ENCODE results near the gene PTPRCAP.
A peak's percentile ranks its signal among the peaks of the same experiment; 100 is the strongest.

PTPRCAP gene

DNA sequence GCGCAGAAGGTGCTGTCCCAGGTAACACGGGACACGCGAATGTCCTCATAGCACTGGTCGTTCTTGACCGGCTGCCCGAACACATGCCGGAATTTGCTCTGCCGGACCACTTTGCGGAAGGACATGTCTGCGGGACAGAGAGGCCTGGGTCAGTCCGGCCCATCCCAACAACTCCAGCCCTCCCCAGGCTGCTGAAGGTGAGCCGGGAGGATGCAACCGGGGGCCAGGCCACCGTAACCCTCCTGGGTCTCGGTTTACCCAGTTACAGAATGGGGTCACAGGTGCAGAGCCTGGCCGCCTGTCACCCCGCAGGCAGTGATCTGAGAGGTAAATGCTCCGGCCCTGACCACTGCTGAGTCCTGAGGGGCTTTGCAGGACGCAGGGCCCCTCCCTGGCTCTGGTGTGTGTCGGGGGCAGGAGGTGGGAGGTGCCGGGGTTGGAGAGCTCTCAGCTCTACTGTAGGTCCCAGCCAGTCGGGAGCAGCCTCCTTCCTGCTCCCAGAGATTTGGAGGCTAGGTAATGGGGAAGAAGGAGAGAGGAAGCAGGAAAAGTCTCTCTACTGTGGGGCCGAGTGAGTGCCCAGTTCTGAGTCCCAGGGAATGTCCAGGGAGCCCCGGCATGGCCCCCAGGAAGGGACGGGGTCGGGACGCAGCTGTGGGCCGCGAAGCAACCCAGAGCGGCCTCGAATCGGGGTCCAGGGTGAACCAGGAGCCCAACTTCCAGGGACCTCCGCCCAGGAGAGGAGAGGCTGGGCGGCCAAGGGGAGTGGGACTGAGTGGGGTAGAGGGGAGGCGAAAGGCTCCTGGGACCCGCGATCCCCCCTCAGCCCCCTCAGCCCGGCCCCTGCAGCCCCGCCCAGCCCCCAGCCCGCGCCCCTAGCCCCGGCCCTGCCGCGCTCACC lies 5.3 kb upstream of the PTPRCAP start:
- TF ChIP-seq, protein P1, sequence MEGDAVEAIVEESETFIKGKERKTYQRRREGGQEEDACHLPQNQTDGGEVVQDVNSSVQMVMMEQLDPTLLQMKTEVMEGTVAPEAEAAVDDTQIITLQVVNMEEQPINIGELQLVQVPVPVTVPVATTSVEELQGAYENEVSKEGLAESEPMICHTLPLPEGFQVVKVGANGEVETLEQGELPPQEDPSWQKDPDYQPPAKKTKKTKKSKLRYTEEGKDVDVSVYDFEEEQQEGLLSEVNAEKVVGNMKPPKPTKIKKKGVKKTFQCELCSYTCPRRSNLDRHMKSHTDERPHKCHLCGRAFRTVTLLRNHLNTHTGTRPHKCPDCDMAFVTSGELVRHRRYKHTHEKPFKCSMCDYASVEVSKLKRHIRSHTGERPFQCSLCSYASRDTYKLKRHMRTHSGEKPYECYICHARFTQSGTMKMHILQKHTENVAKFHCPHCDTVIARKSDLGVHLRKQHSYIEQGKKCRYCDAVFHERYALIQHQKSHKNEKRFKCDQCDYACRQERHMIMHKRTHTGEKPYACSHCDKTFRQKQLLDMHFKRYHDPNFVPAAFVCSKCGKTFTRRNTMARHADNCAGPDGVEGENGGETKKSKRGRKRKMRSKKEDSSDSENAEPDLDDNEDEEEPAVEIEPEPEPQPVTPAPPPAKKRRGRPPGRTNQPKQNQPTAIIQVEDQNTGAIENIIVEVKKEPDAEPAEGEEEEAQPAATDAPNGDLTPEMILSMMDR (IDR thresholded peaks at IDR 0.05; ENCODE audit: low read depth, low read length): no peak
- no peak for DNase-seq (ENCODE audit: extremely low read depth, low read depth)

DNA sequence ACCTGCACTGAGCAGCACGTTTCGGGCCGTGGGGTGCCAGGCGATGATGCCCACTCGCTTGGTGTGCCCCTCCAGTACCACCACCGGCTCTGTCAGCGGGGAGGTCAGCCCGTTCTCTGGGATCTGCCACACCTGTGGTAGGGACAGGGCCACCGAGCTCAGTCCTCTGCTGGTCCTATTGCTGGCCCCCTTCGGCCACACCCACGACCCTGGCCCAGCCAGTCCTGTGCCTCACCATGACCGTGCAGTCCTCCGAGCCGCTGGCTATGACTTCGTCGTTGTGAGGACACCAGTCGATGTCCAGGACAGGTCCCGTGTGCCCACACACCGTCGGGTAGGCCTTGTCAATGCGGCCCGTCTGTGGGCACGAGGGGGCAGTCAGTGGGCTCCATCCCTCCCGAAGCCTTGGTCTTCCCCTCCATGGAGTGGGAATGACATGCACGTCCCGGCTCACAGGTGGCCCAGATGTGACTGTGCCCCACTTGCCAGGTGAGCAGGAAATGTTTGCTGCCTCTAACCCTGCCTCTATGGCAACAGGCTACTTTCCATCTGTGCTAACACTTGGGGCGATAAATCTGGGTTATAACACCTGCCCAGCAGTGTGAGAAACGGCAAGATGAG lies 4.4 kb upstream of the PTPRCAP start:
- DNase-seq (ENCODE audit: extremely low read depth, low read depth): no peak
- TF ChIP-seq, protein P1 (IDR thresholded peaks at IDR 0.05; ENCODE audit: low read depth, low read length): no peak

DNA sequence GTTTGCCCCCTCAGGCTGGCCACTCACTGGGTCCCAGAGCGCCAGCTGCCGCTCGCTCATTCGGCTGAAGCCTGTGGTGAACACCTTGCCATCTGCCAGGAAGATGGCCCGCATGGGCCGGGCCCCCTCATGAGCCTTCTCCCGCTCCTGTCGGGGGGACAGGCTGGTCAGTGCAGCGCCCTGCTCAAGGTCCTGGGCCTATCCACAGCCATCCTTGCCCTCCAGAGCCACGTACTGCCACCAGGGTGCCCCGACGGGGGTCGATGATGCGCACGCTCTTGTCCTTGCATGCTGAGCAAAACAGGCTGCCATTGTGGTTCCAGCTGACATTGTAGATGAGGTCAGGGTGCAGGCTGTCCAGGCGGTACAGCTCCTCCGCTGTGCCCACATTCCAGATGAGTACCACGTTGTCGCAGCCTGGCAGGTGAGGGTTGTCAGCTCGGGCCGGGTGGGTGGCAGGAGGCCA lies 3.6 kb upstream of the PTPRCAP start:
- TF ChIP-seq, protein P1 (IDR thresholded peaks at IDR 0.05; ENCODE audit: low read depth, low read length): no peak

DNA sequence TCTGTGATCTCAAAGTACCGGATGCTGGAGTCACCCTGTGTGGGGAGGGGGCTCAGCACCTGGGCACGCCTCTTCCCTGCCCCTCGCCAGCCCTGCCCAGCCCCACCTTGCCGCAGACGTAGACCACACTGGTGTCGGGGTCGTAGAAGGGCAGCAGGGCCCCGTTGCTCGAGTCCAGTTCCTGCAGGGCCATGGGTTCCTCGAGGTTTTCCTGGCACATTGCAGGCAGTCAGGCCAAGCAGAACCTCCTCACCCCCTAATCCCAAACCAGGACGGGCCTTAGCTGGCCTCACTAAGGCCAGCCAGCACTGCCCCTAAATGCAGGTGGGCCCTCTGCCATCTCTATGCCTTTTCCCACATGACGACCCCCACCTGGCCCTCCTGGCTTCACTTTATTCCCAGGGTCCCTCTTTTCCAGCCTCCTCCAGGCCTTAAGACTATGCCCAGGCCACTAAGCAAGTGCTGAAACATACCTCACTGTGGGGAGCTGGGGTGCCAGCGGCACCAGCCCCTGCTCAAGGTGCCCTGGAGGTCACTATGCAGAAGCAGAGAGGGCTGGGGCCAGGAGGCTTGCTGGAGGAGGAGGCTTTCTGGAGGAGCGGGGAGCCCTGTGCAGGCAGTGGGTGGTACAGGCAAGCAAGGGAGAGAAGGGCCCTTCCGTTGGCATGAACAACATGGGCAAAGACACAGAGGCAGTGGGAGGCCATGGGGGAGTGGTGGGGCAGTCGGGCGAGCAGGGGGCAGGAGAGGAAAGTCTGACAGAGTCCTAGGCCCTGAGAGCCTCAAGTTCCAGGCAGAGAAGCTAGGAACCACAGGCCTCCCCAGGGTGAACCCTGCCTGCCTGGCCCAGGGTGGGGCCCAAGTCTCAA lies 3.0 kb upstream of the PTPRCAP start:
- TF ChIP-seq, protein P1 (IDR thresholded peaks at IDR 0.05; ENCODE audit: low read depth, low read length): no peak
- no peak for DNase-seq (ENCODE audit: extremely low read depth, low read depth)

More for the DNA sequence above, 3.6 kb upstream of the PTPRCAP start:
- no peak for DNase-seq (ENCODE audit: extremely low read depth, low read depth)

DNA sequence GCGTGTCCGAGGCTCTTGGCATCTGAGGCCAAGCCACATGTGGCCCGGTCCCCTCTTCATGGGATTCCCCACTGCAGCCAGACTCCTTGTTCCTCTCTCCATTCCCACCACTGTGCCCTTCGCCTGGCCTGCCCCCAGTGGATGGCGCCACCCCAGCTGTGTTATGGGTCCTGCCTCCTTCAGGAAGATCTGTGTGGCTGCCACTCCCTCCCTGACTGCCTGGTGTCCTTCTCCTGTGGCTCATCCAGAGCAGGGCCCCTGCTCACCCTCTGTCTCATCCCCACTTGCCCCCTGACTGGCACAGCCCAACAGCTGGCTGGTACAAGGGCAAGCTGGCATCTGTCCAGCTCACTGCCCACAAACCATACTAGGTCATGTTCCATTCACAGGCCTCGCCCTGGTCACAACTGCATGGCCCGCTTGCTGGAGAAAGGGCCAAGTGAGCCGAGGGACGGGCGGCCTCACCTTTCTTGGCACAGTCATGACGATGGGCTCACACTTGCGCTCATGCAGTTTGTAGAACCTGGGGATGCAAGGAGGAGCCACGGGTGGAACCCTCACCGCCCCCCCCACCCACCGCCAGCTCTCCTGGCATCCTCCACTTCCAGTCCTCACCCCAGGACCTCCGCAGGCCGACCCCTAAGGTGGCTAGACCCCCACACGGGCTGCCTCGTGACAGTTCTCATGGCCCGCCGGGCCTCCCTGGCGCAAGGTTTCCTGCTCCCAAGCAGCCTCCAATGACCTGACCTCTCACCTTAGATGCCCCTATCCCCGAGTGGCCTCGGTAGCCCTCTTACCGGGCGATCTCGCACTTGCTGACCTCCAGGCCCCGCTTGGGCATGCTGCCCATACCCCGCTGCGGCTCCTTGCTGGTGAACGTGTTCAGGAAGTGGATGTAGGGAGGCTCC lies 2.1 kb upstream of the PTPRCAP start:
- TF ChIP-seq, protein P1 (IDR thresholded peaks at IDR 0.05; ENCODE audit: low read depth, low read length): peak; percentile 22
- DNase-seq (ENCODE audit: extremely low read depth, low read depth): no peak

DNA sequence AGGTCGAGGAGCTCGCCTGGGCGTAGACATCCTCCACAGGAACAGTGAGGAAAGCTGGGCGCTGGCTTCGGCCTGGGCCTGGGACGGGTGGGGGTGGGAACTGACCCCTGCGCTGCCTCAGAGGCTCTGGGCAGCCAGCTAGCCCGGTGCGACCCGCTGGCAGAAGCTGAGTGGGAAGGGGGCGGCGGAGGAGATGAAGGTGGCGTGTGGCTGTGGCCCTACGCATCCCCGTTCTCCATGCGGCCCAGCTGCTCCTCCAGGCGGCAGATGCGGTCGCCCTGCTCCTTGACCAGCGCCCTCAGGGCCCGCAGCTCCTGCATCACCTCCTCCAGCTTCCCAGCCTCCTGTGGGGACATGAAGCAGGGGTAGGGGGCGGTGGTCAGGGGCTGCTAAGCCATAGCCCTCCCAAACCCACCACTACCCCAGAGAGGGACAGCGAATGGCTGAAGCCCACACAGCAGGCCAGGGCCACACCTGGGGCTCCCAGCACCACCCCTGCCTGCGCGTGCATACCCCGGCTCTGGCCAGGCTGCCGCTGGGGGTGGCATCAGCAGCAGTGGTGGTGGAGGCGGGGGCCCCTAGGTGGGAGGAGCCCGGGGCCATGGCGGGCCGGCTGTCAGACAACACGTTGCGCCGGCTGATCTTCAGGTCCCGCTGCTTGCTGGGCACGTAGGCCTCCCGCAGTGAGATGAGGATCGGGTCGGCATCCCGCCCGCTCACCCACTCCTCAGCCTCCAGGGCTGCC lies 848 bp upstream of the PTPRCAP start:
- TF ChIP-seq, protein P1 (IDR thresholded peaks at IDR 0.05; ENCODE audit: low read depth, low read length): no peak
- no peak for DNase-seq (ENCODE audit: extremely low read depth, low read depth)

Measured in AG09319 (cell line).